HCT116 (cell line): ENCODE measurements around the gene CLRN3.

ENCODE experiments used
- ELF1 ChIP-seq: IDR thresholded peaks from 2 replicates; pipeline ENCODE4 v1.6.1; 2012; ENCODE audit warnings: low read depth, borderline replicate concordance
- EZH2 ChIP-seq: fragments of 200-600 bp; sonication (generic); IDR thresholded peaks from 2 replicates; pipeline ENCODE4 v1.6.1; 2017; ENCODE audit warnings: antibody characterized with exemption, mixed run types
- POLR2A ChIP-seq: IDR thresholded peaks from 2 replicates; pipeline ENCODE4 v1.7.0; 2011; ENCODE audit warnings: borderline replicate concordance; ENCODE audit not compliant: insufficient read depth, insufficient read length; ENCODE audit errors: extremely low read depth
- TF ChIP-seq, protein P1 (sequence below), 3 experiments: fragments of 200-600 bp in 1 of 3; sonication (generic) in 1 of 3; IDR thresholded peaks in 2 of 3; conservative IDR thresholded peaks in 1 of 3; 2 replicates each; pipeline ENCODE4 v1.5.1; 2012 to 2017; ENCODE audit warnings: low read depth in 2 of 3, low read length in 2 of 3, antibody characterized with exemption in 1 of 3, borderline replicate concordance in 1 of 3, control low read depth in 1 of 3, mild to moderate bottlenecking in 1 of 3, mixed read lengths in 1 of 3, mixed run types in 1 of 3, moderate library complexity in 1 of 3; ENCODE audit not compliant: insufficient read depth in 1 of 3
- TF ChIP-seq, protein P2 (sequence below): IDR thresholded peaks from 2 replicates; pipeline ENCODE4 v1.6.1; 2012; ENCODE audit warnings: low read depth

DNA sequence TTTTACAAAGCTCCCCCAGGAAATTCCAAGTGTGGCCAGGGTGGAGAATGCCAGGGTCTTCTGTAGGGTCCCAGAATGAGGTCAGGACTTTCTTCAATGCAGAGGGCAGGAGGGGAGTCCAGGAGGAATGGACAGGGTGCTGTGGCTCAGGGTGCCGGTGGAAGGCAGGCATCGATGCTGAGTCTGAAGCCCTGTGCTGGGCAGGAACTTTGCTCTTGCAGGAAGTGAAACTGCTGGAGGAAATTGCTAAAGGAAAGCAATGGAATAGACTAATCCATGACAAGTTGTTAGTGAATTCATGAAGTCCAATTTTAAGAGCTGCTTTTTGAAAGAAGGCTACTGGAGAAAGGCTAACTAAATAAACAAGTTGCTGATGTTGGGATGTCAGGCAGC, 29.0 kb upstream of the CLRN3 start:
- TF ChIP-seq, protein P1, sequence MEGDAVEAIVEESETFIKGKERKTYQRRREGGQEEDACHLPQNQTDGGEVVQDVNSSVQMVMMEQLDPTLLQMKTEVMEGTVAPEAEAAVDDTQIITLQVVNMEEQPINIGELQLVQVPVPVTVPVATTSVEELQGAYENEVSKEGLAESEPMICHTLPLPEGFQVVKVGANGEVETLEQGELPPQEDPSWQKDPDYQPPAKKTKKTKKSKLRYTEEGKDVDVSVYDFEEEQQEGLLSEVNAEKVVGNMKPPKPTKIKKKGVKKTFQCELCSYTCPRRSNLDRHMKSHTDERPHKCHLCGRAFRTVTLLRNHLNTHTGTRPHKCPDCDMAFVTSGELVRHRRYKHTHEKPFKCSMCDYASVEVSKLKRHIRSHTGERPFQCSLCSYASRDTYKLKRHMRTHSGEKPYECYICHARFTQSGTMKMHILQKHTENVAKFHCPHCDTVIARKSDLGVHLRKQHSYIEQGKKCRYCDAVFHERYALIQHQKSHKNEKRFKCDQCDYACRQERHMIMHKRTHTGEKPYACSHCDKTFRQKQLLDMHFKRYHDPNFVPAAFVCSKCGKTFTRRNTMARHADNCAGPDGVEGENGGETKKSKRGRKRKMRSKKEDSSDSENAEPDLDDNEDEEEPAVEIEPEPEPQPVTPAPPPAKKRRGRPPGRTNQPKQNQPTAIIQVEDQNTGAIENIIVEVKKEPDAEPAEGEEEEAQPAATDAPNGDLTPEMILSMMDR (IDR thresholded peaks at IDR 0.05 in 2 of 3, conservative IDR thresholded peaks at IDR 0.05 in 1 of 3; ENCODE audit: borderline replicate concordance in 1 of 3, insufficient read depth in 1 of 3, low read depth in 2 of 3, low read length in 2 of 3), result no peak
- no peak for TF ChIP-seq ELF1
- TF ChIP-seq EZH2, result no peak
- TF ChIP-seq POLR2A, result no peak
- TF ChIP-seq, protein P2, sequence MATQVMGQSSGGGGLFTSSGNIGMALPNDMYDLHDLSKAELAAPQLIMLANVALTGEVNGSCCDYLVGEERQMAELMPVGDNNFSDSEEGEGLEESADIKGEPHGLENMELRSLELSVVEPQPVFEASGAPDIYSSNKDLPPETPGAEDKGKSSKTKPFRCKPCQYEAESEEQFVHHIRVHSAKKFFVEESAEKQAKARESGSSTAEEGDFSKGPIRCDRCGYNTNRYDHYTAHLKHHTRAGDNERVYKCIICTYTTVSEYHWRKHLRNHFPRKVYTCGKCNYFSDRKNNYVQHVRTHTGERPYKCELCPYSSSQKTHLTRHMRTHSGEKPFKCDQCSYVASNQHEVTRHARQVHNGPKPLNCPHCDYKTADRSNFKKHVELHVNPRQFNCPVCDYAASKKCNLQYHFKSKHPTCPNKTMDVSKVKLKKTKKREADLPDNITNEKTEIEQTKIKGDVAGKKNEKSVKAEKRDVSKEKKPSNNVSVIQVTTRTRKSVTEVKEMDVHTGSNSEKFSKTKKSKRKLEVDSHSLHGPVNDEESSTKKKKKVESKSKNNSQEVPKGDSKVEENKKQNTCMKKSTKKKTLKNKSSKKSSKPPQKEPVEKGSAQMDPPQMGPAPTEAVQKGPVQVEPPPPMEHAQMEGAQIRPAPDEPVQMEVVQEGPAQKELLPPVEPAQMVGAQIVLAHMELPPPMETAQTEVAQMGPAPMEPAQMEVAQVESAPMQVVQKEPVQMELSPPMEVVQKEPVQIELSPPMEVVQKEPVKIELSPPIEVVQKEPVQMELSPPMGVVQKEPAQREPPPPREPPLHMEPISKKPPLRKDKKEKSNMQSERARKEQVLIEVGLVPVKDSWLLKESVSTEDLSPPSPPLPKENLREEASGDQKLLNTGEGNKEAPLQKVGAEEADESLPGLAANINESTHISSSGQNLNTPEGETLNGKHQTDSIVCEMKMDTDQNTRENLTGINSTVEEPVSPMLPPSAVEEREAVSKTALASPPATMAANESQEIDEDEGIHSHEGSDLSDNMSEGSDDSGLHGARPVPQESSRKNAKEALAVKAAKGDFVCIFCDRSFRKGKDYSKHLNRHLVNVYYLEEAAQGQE, result no peak
